Thyroid gland (tissue), 4 donors: ENCODE data around the gene PCDHA7. TPM values are rescaled to one million over a fixed set of nuclear protein-coding genes. Genes with fewer than 3 reads are reported as not detected.
A peak's percentile ranks its signal among the peaks of the same experiment; 100 is the strongest.

ENCODE experiments used
- DNase-seq, 2 donors: peaks; one replicate each; pipeline ENCODE4 v3.0.0-alpha.2; 2019
- H3K27ac ChIP-seq, 3 donors: fragments of 200-600 bp; sonication (generic); 1 replicate in 2 of 3; 2 replicates in 1 of 3; pipeline ENCODE4 v1.5.1; 2016 to 2019; ENCODE audit warnings: mild to moderate bottlenecking in 1 of 3, moderate library complexity in 1 of 3
- H3K27me3 ChIP-seq: fragments of 200-600 bp; sonication (generic); one replicate; pipeline ENCODE4 v1.5.1; 2019
- H3K36me3 ChIP-seq, 2 donors: fragments of 200-600 bp; sonication (generic); one replicate each; pipeline ENCODE4 v1.5.1; 2016 to 2019
- H3K4me1 ChIP-seq, 2 donors: fragments of 200-600 bp; sonication (generic); one replicate each; pipeline ENCODE4 v1.5.1; 2017 to 2019
- H3K4me3 ChIP-seq, 3 donors: fragments of 200-600 bp; sonication (generic); replicated peaks in 1 of 3; 1 replicate in 2 of 3; 2 replicates in 1 of 3; pipeline ENCODE4 v1.5.1; 2016; ENCODE audit warnings: mild to moderate bottlenecking in 1 of 3
- H3K9me3 ChIP-seq: fragments of 200-600 bp; sonication (generic); one replicate; pipeline ENCODE4 v1.5.1; 2017
- POLR2A ChIP-seq, 2 donors: fragments of 450-650 bp; IDR thresholded peaks; one replicate each; pipeline ENCODE4 v1.6.1; 2017; ENCODE audit warnings: antibody characterized with exemption in 2 of 2, mild to moderate bottlenecking in 2 of 2, moderate library complexity in 1 of 2
- WGBS, 2 donors: methylation state at CpG; one replicate each; pipeline ENCODE4 v1.1.5; 2017; 5-methylcytosine and 5-hydroxymethylcytosine counted together
- intact Hi-C: fragments of 100-400 bp; cut with DNase I; formaldehyde crosslinking; loops from one replicate; pipeline ENCODE4 v1.15.1; 2023
- total RNA-seq, 4 donors: library from RNA; depleted of rRNA; stranded (reverse); fragments of >200 nt; gene quantifications; one replicate each; pipeline ENCODE4 v1.2.3, GENCODE V29; 2016
- TF ChIP-seq, protein P1 (sequence below), 6 experiments: fragments of 200-600 bp in 3 of 6; fragments of 450-650 bp in 3 of 6; sonication (generic) in 3 of 6; IDR thresholded peaks; one replicate each; pipeline ENCODE4 v1.5.1; 2016 to 2019; ENCODE audit warnings: antibody characterized with exemption in 6 of 6, mild to moderate bottlenecking in 2 of 6, inconsistent platforms in 1 of 6, moderate library complexity in 1 of 6

PCDHA7 gene
- total RNA-seq, 4 donors from 2014 or later = 0.45 to 0.88 (median 0.54) TPM

DNA sequence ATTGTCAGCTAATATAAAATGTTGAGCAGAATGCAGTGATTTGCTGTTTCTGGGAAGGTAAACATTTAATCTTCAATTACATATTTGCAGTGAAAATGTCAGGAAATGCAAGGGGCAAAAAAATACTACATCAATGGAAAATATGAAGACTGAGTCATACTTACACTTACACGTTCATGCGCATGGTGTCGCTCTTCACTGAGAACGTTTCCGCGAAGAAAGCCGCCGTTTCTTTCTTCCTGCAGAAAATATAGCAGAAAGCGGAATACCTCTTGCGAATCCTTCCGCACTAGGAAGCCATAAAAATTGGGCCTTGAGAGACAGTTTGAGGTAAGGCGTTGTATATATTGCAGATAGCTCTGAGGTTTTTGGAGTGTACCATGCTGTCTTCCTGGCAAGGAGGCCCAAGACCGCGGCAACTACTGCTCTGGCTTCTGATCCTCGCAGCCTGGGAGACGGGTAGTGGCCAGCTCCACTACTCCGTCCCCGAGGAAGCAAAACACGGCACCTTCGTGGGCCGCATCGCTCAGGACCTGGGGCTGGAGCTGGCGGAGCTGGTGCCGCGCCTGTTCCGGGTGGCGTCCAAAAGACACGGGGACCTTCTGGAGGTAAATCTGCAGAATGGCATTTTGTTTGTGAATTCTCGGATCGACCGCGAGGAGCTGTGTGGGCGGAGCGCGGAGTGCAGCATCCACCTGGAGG is 48.0 kb downstream of the PCDHA7 start, which contains the start of gene PCDHA13:
Gene PCDHA13, plus strand, starts transcription at position 236 of the 702 bp plus-strand sequence. Its CDS starts 145 bp downstream, at position 381.
- Histone ChIP-seq H3K9me3 (no peaks in the 10 kb centered on the region), H3K4me1 (no peaks in the 10 kb centered on the region), H3K27me3 (no peaks in the 10 kb centered on the region), H3K4me3 (no peak within 1 kb of the TSS), H3K27ac (no peak within 1 kb of the TSS), H3K36me3 (no peaks in the 10 kb centered on the region)
- TF ChIP-seq POLR2A (IDR thresholded peaks at IDR 0.05) = no peak
- TF ChIP-seq, protein P1, sequence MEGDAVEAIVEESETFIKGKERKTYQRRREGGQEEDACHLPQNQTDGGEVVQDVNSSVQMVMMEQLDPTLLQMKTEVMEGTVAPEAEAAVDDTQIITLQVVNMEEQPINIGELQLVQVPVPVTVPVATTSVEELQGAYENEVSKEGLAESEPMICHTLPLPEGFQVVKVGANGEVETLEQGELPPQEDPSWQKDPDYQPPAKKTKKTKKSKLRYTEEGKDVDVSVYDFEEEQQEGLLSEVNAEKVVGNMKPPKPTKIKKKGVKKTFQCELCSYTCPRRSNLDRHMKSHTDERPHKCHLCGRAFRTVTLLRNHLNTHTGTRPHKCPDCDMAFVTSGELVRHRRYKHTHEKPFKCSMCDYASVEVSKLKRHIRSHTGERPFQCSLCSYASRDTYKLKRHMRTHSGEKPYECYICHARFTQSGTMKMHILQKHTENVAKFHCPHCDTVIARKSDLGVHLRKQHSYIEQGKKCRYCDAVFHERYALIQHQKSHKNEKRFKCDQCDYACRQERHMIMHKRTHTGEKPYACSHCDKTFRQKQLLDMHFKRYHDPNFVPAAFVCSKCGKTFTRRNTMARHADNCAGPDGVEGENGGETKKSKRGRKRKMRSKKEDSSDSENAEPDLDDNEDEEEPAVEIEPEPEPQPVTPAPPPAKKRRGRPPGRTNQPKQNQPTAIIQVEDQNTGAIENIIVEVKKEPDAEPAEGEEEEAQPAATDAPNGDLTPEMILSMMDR (IDR thresholded peaks at IDR 0.05) = peak in 4 of 6 experiments; percentile 45 to 56 (median 48)
- peak in 1 of 2 donors; percentile 26 for DNase-seq
- intact Hi-C loops = loop anchor here (5.0 kb wide), 1 partner anchor 165 kb away; no protein-coding TSS in a partner anchor
- WGBS, 2 donors = 9 to 18% methylated on average over 25 to 35 of the region's 35 CpGs

DNA sequence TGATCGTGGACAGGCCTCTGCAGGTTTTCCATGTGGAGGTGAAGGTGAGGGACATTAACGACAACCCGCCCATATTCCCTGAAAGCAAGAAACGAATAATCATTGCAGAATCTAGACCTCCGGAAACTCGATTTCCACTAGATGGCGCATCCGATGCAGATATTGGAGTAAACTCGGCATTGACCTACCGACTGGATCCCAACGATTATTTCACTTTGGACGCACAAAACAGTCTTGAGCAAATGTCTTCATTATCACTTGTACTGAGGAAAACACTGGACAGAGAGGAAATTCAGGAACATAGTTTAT is 48.5 kb downstream of the PCDHA7 start:
- H3K36me3 ChIP-seq = no peaks in the 10 kb centered on the region
- no peak overlapping the region for H3K27ac ChIP-seq
- H3K4me3 ChIP-seq = no peak overlapping the region
- H3K27me3 ChIP-seq = no peaks in the 10 kb centered on the region
- peak; percentile 18 to 24 for DNase-seq
- no peak for TF ChIP-seq POLR2A (IDR thresholded peaks at IDR 0.05)
- TF ChIP-seq, protein P1 (IDR thresholded peaks at IDR 0.05) = peak in 4 of 6 experiments; percentile 10 to 38 (median 31)
- 21 to 22% methylated on average over 12 of the region's 12 CpGs for WGBS, 2 donors
- no peaks in the 10 kb centered on the region for H3K4me1 ChIP-seq
- intact Hi-C loops = loop anchor here (5.0 kb wide), 1 partner anchor 165 kb away; no protein-coding TSS in a partner anchor
- no peaks in the 10 kb centered on the region for H3K9me3 ChIP-seq

DNA sequence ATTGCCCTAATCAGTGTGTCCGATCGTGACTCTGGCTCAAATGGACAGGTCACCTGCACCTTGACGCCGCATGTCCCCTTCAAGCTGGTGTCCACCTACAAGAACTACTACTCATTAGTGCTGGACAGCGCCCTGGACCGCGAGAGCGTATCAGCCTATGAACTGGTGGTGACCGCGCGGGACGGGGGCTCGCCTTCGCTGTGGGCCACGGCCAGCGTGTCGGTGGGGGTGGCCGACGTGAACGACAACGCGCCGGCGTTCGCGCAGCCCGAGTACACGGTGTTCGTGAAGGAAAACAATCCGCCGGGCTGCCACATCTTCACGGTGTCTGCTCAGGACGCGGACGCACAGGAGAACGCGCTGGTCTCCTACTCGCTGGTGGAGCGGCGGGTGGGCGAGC is 49.3 kb downstream of the PCDHA7 start:
- H3K9me3 ChIP-seq = no peaks in the 10 kb centered on the region
- no peak overlapping the region for H3K27ac ChIP-seq
- no peak for DNase-seq
- WGBS, 2 donors = 42 to 43% methylated on average over 17 to 39 of the region's 41 CpGs
- no peaks in the 10 kb centered on the region for H3K27me3 ChIP-seq
- no peak overlapping the region for H3K4me3 ChIP-seq
- H3K36me3 ChIP-seq = no peaks in the 10 kb centered on the region
- no peaks in the 10 kb centered on the region for H3K4me1 ChIP-seq
- intact Hi-C loops = loop anchor here (5.0 kb wide), 1 partner anchor 164 kb away; no protein-coding TSS in a partner anchor
- TF ChIP-seq POLR2A (IDR thresholded peaks at IDR 0.05) = no peak
- TF ChIP-seq, protein P1 (IDR thresholded peaks at IDR 0.05) = no peak

DNA sequence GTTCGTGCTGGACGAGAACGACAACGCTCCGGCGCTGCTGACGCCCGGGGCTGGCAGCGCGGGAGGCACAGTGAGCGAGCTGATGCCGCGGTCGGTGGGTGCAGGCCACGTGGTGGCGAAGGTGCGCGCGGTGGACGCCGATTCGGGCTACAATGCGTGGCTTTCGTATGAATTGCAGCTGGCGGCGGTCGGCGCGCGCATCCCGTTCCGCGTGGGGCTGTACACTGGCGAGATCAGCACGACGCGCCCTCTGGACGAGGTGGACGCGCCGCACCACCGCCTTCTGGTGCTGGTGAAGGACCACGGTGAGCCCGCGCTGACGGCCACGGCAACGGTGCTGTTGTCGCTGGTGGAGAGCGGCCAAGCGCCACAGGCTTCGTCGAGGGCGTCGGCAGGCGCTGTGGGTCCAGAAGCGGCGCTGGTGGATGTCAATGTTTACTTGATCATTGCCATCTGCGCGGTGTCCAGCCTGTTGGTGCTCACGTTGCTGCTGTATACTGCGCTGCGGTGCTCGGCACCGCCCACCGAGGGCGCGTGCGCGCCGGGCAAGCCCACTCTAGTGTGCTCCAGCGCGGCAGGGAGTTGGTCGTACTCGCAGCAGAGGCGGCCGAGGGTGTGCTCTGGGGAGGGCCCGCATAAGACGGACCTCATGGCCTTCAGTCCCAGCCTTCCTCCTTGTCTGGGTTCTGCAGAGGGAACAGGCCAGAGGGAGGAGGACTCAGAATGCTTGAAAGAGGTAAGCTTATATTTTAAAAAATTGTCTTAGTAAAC is 50.0 kb downstream of the PCDHA7 start:
- no peaks in the 10 kb centered on the region for H3K27me3 ChIP-seq
- H3K4me3 ChIP-seq = no peak overlapping the region
- TF ChIP-seq, protein P1 (IDR thresholded peaks at IDR 0.05) = no peak
- no peak for TF ChIP-seq POLR2A (IDR thresholded peaks at IDR 0.05)
- no peaks in the 10 kb centered on the region for H3K9me3 ChIP-seq
- no peak overlapping the region for H3K27ac ChIP-seq
- no peaks in the 10 kb centered on the region for H3K36me3 ChIP-seq
- no peak for DNase-seq
- intact Hi-C loops = loop anchor here (5.0 kb wide), 1 partner anchor 163 kb away; no protein-coding TSS in a partner anchor
- no peaks in the 10 kb centered on the region for H3K4me1 ChIP-seq
- WGBS, 2 donors = 39 to 43% methylated on average over 28 to 56 of the region's 79 CpGs

Other genes starting within 250 kb of the PCDHA7 start
- 10 to 100 TPM; 18.5 to 36.7 (median 30.0) TPM for gene CD14, start 201.1 kb upstream of the PCDHA7 start, total RNA-seq
- gene TMCO6, start 194.8 kb upstream of the PCDHA7 start, total RNA-seq = 10 to 100 TPM; 16.1 to 48.7 (median 29.3) TPM
- 10 to 100 TPM; 25.9 to 90.9 (median 56.4) TPM for gene NDUFA2, start 186.6 kb upstream of the PCDHA7 start, total RNA-seq
- 100 to 1,000 TPM; 106 to 279 (median 161) TPM for gene IK, start 186.4 kb upstream of the PCDHA7 start, total RNA-seq
- 10 to 100 TPM; 19.5 to 23.8 (median 20.7) TPM for gene WDR55, start 169.4 kb upstream of the PCDHA7 start, total RNA-seq
- gene DND1, start 160.7 kb upstream of the PCDHA7 start, total RNA-seq = 1 to 10 TPM in 2 of 4 donors, not detected in 2; 1.3 to 2.0 TPM
- 10 to 100 TPM; 41.0 to 56.8 (median 48.2) TPM for gene HARS1, start 142.9 kb upstream of the PCDHA7 start, total RNA-seq
- gene HARS2, start 142.8 kb upstream of the PCDHA7 start, total RNA-seq = 10 to 100 TPM; 29.3 to 31.8 (median 30.1) TPM
- 10 to 100 TPM; 35.1 to 46.0 (median 37.5) TPM for gene ZMAT2, start 133.8 kb upstream of the PCDHA7 start, total RNA-seq
- under 1 TPM in 1 of 4 donors, not detected in 3; 0.13 TPM for gene PCDHA1, start 48.1 kb upstream of the PCDHA7 start, total RNA-seq
- under 1 TPM in 1 of 4 donors, not detected in 3; 0.22 TPM for gene PCDHA2, start 39.4 kb upstream of the PCDHA7 start, total RNA-seq
- 1 to 10 TPM; 1.1 to 1.7 (median 1.3) TPM for gene PCDHA3, start 33.2 kb upstream of the PCDHA7 start, total RNA-seq
- gene PCDHA4, start 27.2 kb upstream of the PCDHA7 start, total RNA-seq = 1 to 10 TPM in 1 of 4 donors, under 1 TPM in 3; 0.40 to 2.1 (median 0.69) TPM
- under 1 TPM; 0.33 to 0.54 (median 0.45) TPM for gene PCDHA5, start 12.7 kb upstream of the PCDHA7 start, total RNA-seq
- 1 to 10 TPM in 2 of 4 donors, under 1 TPM in 2; 0.29 to 1.3 (median 1.0) TPM for gene PCDHA6, start 6.3 kb upstream of the PCDHA7 start, total RNA-seq
- under 1 TPM in 3 of 4 donors, not detected in 1; 0.27 to 0.93 (median 0.33) TPM for gene PCDHA8, start 6.9 kb downstream of the PCDHA7 start, total RNA-seq
- gene PCDHA9, start 14.1 kb downstream of the PCDHA7 start, total RNA-seq = under 1 TPM; 0.17 to 0.54 (median 0.29) TPM
- gene PCDHA10, start 21.6 kb downstream of the PCDHA7 start, total RNA-seq = 10 to 100 TPM in 2 of 4 donors, 1 to 10 TPM in 2; 6.0 to 11.8 (median 9.2) TPM
- 1 to 10 TPM; 1.8 to 4.2 (median 2.1) TPM for gene PCDHA11, start 34.7 kb downstream of the PCDHA7 start, total RNA-seq
- 1 to 10 TPM; 3.3 to 9.6 (median 6.1) TPM for gene PCDHA12, start 41.0 kb downstream of the PCDHA7 start, total RNA-seq
- 1 to 10 TPM; 1.8 to 4.0 (median 3.1) TPM for gene PCDHA13, start 47.9 kb downstream of the PCDHA7 start, total RNA-seq
- 1 to 10 TPM; 3.0 to 6.4 (median 3.5) TPM for gene PCDHAC1, start 92.0 kb downstream of the PCDHA7 start, total RNA-seq
- 1 to 10 TPM; 2.0 to 5.4 (median 3.4) TPM for gene PCDHAC2, start 132.2 kb downstream of the PCDHA7 start, total RNA-seq
- gene PCDHB1, start 217.1 kb downstream of the PCDHA7 start, total RNA-seq = under 1 TPM in 1 of 4 donors, not detected in 3; under 0.01 TPM